Fibroblast of peridontal ligament (primary cell): ENCODE measurements around the gene SOX6.
A peak's percentile ranks its signal among the peaks of the same experiment; 100 is the strongest.

Experiments
- DNase-seq: peaks from one replicate; pipeline ENCODE4 v3.0.0-alpha.2; 2010; ENCODE audit errors: extremely low read depth

The SOX6 gene

DNA sequence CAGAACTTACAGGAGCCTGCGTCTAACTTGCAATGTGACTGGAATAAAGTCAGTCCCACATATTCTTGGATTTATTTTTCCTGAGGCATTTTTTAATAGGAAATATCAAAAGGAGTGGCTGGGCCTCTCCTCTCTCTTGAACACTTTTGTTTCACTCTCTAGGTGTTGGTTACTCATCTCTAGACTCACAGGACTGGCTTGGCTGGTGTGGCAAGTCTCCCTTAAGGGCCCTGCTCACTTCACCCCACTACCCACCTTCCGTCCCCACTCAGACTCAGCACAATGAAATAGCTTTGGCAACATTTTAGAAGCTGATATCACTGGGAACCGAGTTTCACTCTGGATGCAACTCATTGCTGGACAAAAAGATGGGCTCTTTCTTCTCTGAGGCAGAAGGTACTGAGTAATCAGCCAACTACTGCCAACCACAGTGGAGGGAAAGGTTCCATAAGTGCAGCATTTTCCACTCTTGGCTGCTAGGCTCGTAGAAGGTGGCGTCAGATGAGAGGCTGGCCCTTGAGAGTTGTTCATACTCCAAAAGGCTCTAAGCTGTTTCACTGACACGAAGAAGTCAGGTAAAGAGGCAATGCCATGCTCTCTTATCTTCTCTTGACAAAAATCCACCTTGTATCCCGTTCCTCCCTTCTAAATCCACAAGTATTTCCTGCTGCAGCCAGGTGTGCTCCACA is 390.6 kb downstream of the SOX6 start:
- DNase-seq: no peak

- no peak for DNase-seq
Measured at GRCh38 chr11:15963266-15963665, 393.1 kb downstream of the SOX6 start.

GRCh38 chr11:15958910-15959309 is 397.4 kb downstream of the SOX6 start:
- DNase-seq: no peak

DNA sequence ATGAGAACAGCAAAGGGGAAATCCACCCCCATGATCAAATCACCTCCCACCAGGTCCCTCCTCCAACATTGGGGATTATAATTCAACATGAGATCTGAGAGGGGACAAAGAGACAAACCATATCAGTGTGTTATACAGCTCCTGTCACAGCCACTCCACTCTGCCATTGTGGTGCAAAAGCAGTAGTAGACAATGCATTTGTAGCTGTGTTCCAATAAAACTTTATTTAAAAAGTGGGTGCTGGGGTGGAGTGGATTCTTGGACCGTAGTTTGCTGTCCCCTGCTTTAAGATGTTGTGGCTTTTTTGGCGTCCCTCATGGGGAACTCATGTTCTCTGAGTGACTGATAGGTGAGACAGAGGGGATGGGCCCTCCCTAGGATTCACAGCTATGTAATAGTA is 399.1 kb downstream of the SOX6 start:
- DNase-seq: no peak

GRCh38 chr11:15956302-15956701 is 400.0 kb downstream of the SOX6 start:
- DNase-seq: no peak

DNA sequence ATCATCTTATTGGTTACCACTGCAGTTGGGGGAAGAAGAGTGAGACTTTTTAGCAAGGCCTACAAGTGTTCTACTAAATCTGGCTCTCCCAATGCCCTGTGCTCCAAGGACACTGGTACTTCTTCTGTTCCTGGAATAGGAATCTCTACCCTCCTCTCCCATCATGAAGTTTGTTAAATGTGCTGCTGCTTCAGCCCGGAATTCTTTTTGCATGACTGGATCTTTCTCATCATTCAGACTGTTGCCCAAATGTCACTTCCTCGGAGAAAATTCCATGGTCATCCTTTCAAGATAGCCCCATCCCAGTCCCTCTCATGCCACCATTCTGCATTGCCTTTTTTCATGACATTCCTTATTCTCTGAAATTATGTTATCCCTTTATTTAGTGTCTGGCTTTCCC is 400.8 kb downstream of the SOX6 start:
- no peak for DNase-seq

GRCh38 chr11:15947681-15948648 is 408.4 kb downstream of the SOX6 start:
- DNase-seq: no peak

- no peak for DNase-seq
Measured at GRCh38 chr11:15945726-15946125, 410.6 kb downstream of the SOX6 start.

DNA sequence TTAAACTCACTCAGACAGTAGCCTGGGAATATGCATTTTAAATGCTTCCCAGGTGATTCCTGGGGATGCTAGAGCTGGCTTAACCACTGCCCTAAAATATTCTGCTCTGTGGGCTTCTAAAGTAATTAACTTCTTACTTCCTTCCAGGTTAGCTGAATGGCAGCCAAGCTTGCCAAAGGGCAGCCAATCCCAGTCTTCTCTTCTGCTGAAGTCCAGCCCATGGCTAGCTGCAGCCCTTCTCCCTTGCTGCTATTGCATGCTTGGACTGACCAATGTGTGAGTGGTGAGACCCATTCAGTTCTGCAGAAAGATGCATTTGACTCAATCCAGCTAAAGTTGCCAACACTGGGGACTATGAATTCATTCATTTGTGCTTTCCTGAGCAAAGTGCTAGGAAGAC is 411.9 kb downstream of the SOX6 start:
- no peak for DNase-seq

- DNase-seq: no peak
Measured at GRCh38 chr11:15943418-15944197, 412.7 kb downstream of the SOX6 start.

- no peak for DNase-seq
Measured at GRCh38 chr11:15942936-15943335, 413.4 kb downstream of the SOX6 start.

- DNase-seq: no peak
Measured at GRCh38 chr11:15942126-15942525, 414.2 kb downstream of the SOX6 start.

DNA sequence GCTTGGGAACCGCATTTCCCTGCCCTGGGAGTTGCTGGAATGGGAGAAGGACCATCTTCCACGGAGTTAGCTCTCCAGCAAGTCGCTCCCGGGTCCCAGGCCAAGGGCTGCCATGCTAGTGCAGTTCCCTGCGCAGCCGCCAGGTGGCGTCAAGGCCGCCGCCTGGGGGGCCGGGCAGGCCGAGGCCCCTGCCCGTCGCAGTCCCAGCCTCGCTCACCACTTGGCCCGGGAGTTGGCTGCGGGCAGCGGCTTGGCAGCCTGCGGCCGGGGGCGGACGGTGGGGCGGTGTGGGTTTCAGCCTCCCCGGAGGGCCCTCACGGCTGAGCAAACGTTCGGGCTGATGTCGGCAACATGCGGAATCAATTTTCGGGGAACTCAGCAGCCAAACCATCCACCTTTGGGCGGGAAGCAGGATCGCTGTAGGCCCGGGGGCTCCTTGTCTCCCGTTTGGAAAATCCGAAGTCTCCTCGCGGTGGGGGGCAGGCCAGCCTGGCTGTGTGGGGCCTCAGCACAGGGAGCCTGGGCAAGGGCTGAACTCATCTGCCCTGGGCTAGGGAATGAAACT is 415.1 kb downstream of the SOX6 start:
- peak; percentile 79 for DNase-seq

- no peak for DNase-seq
Measured at GRCh38 chr11:15940462-15941205, 415.7 kb downstream of the SOX6 start.

- DNase-seq: no peak
Measured at GRCh38 chr11:15938983-15939382, 417.4 kb downstream of the SOX6 start.

DNA sequence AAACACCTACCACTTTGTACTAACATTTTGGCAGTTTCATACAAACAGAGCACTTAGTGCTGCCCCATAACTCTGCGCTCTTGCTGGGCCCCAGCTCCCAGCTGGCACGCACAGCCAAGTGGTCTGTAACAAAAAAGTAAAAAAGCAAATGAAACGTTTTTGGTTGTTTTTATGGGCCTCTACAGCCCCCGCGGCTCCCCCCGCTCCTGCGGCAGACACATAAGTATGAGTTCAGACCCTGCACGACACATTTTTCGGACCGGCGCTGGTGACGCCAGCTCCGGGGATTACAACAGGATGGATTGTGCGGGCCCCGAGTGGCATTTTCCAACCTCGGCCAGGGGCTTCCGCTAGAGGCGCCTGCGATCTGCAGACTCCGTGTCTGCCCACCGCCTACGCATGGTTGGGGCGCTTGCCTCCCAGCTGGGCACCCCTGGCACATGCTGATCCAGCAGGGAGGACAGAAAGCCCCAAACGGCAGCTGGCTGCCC is 418.2 kb downstream of the SOX6 start:
- no peak for DNase-seq

GRCh38 chr11:15937601-15938120 is 418.7 kb downstream of the SOX6 start:
- DNase-seq: no peak

- DNase-seq: no peak
Measured at GRCh38 chr11:15936011-15936410, 420.3 kb downstream of the SOX6 start.

GRCh38 chr11:15935373-15935772 is 421.0 kb downstream of the SOX6 start:
- DNase-seq: no peak

DNA sequence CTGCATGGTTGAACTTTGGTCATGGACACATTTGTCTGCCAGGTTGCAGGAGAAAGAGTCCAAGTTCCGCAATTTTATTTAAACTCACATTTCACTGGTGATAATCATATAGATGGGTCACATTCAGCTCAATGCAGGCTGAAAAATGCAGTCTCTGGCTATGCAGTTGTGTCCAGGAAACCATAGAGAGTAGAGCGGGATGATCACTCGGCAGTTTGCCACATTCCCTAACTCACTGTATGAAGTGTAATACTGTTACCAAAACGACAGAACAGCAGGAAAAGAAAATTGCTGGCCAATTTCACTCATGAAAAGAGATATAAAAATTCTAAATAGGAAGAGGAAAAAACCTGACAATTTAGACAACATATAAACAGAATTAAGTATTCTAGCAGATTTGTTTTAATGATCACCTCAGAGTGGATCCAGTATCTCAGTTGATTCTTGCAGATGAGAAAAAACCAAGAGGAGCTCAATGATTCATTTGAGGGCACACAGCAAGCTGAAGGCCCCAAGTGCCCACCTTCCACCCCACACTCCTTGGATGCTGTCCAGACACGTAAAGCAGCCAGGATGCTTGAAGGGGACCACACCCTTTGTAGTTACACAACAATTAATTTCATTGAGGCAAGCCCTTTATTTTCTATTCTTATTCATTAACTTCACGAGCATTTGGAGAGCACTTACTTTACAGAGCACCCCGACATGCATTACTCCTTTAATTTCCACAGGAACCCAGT is 422.3 kb downstream of the SOX6 start:
- DNase-seq: peak; percentile 55
